Measurements from ENCODE around the gene CDC27.
"Not testable (repeated sequence)": the region's sequence is repeated elsewhere in the genome, so short reads cannot be mapped to it uniquely, and the experiment has no call there.

Gene CDC27

GRCh38 chr17:47192554-47192953 is 3.5 kb upstream of the CDC27 start:
- no peak for DNase-seq

DNA sequence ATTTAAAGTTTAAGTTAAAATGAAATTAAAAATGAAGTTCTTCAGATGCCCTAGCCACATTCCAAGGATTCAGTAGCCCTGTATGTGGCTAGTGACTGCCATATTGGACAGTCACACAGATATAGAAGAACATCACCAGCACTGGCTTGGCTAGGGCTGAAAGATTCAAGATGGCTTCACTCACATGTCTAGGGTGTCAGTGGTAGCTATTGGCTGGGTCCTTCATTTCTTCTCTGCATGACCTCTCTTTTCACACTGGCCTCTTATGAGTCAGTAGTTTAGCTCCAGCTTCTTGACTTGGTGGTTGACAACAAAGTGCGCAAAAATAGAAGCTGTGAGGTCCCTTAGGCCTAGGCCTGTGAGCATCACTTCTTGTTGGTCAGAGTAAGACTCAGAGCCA is 1.7 kb upstream of the CDC27 start:
- no peak for DNase-seq

DNA sequence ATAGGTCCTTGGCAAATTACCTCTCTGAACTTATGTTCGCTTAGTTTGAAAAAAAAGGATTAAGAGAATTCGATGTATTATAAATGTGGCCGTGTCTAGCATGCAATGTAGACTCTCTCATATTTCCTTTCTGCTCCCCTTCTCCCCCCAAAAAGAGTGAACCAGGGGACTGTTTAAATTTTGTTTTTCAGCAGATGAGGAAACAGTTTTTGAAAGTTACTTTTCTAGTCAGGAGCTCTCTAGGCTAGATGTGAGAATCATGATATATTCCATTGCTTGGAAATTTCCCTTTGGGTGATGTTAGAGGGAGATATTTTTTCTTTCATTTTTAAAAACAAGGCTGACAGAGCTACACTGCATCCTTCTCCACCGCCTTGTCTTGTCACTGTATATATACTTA is 1.1 kb upstream of the CDC27 start:
- DNase-seq = no peak

DNA sequence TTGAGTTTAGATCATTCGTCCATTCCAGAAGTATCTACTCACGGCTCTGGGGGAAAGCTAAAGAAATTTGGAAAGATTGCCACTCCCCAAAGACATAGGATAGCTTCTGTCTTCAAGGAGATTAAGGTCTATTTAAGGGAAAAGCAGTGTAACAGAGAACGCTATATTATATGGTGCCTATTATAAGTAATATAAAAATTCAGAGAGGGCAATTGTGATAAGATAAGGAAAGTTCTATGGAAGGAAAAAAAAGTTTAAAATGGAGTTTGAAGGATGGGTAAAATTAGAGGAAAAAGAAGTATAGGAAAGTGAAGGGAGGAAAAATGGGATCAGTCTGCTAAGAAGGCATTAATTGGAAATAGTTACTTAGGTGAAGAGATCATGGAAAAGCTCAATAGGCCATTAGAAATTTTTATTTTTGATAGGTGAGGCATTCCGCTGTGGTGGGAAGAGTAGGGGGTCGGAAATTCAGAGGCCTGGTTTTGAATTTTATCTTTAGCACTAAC is 690 bp upstream of the CDC27 start:
- DNase-seq = no peak

- DNase-seq = no peak
Measured at GRCh38 chr17:47188271-47188875, 722 bp downstream of the CDC27 start.

- DNase-seq = no peak
Measured at GRCh38 chr17:47184681-47185080, 4.4 kb downstream of the CDC27 start.

DNA sequence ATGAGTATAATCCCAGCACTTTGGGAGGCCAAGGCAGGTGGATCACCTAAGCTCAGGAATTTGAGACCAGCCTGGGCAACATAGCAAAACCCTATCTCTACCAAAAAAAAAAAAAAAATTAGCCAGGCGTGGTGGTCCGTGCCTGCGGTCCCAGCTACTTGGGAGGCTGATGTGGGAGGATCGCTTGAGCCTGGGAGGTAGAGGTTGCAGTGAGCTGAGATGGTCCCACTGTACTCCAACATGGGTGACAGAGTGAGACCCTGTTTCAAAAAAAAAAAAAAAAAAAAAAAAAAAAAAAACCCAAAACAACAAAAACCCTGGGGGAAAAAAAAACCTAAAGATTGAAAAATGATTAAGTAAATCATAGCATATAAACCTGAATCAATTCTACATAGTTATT is 8.1 kb downstream of the CDC27 start:
- DNase-seq = not testable (repeated sequence)

GRCh38 chr17:47180337-47180736 is 8.8 kb downstream of the CDC27 start:
- DNase-seq = no peak

DNA sequence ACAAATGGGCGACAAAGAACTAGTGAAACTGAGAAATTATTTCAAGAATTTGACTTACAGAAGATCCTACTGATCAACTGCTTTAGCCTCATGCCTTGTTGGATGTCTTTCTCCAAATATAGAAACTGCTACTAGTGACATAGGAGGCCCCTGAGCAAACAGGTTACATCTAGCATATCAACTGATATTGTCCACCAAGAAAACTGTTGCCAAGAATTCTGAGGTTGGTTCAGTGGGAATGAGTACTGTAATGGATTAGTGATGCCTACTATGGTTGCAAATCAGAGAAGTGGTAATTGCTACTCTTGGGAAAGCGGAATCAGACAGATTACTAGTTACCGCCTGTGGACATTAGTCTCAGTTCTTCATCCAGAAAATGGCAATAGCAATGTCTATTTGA is 10.0 kb downstream of the CDC27 start:
- DNase-seq = no peak

DNA sequence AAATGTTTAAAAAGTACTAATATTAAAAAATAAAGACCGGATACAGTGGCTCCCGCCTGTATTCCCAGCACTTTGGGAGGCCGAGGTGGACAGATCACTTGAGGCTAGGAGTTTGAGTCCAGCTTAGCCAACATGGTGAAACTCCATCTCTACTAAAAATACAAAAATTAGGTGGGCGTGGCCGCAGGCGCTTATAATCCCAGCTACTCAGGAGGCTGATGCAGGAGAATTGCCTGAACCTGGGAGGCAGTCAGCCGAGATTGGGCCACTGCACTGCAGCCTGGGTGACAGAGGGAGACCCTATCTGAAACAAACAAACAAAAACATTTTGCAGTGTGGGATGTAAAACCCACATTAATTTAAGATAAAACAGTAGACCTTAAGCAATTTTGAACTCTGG is 11.8 kb downstream of the CDC27 start:
- DNase-seq = no peak

- DNase-seq = no peak
Measured at GRCh38 chr17:47176389-47176826, 12.7 kb downstream of the CDC27 start.

DNA sequence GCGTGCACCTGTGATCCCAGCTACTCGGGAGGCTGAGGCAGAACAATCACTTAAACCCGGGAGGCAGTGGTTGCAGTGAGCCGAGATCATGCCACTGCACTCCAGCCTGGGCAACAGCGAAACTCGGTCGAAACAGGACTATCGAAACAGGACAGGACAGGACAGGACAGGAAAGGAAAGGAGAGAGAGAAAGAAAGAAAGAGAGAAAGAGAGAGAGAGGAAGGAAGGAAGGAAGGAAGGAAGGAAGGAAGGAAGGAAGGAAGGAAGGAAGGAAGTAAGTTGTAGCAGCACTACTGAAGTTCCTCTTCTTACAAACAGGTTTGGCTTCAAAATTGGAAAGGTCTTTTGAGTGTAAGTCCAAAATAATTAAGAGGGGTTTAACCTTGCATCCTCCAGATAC is 14.3 kb downstream of the CDC27 start:
- DNase-seq = not testable (repeated sequence)

GRCh38 chr17:47172696-47173565 is 16.2 kb downstream of the CDC27 start:
- no peak for DNase-seq

- no peak for DNase-seq
Measured at GRCh38 chr17:47170710-47171109, 18.4 kb downstream of the CDC27 start.

DNA sequence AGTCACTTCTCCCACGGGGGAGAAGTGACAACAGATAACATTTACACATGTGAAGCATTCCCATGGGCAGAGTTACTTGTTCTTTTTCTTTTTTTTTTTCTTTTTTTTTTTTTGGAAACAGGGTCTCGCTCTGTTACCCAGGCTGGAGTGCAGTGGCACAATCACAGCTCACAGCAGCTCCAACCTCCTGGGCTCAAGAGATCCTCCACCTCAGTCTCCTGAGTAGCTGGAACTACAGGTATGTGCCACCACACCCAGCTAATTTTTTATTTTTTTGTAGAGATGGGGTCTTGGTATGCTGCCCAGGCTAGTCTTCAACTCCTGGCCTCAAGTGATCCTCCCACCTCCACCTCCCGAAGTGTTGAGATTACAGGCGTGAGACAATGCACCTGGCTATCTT is 20.2 kb downstream of the CDC27 start:
- DNase-seq = not testable (repeated sequence)

DNA sequence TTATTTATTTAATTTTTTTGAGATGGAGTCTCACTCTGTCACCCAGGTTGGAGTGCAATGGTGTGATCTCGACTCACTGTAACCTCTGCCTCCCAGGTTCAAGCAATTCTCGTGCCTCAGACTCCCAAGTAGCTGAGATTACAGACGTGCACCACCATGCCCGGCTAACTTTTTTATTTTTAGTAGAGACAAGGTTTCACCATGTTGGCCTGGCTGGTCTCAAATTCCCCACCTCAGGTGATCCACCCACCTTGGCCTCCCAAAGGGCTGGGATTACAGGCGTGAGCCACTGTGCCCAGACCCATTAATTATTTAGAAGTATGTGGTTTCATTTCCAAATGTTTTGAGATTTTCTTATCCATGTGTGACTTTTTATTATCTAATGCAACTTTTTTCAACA is 22.2 kb downstream of the CDC27 start:
- not testable (repeated sequence) for DNase-seq

- no peak for DNase-seq
Measured at GRCh38 chr17:47165137-47165536, 24.0 kb downstream of the CDC27 start.

DNA sequence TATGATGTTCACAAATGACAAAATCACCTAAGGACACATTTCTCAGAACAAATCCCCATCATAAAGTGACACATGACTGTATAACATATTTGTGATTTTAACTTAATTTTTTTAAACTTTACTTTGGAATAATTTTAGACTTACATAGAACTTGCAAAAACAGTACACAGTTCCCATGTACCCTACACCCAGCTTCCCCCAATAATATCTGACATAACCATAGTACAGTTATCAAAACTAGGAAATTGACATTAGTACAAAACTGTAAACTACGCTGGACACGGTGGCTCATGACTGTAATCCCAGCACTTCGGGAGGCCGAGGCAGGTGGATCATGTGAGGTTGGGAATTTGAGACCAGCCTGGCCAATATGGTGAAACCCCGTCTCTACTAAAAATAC is 24.8 kb downstream of the CDC27 start:
- no peak for DNase-seq

DNA sequence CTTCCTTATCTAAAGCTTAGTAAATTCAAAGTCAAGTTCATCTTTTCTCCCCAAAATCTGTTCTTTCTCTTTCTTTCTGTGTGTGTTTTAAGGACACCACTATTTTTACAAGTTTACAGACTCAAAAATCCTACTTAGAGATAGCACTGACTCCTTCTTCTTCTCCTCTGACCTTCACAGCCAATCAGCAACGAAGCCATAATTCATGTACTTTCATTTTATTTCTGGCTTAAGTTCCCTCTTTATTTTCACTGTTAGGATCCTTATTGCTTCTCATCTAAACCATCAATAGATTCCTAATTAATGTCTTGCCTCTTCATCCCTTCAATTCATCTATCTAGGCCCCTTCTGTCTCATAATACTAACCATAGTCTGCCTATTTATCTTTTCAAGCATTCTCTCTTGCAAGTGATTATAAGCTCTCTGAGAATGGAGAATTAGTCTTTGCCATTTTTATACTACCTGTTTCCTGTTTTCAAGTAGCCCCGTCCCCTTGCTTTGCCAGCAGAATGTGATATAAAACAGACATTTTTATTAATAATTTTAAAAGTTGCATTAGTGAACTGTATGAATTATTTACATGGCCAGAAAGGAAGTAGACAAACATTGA is 27.0 kb downstream of the CDC27 start:
- no peak for DNase-seq

GRCh38 chr17:47159315-47159714 is 29.8 kb downstream of the CDC27 start:
- DNase-seq = no peak

GRCh38 chr17:47145351-47145750 is 43.7 kb downstream of the CDC27 start:
- no peak for DNase-seq

DNA sequence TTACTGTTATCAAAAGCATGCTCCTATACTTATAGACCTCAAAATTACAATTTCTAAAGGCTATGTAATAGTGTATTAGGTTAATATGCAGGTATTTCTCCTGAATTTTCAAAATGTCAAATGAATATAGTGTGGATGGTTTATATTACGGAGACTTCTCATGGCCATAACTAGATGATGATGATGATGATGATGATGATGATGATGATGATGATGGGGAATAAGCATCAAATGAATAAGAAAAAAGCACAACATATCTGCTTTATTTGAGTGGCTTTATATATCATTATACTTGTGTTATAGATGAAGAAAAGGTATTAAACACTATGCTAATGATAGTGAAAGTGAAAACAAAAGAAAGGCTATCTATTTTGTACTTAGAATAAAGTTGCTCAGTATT is 53.9 kb downstream of the CDC27 start:
- DNase-seq = no peak

- DNase-seq = not testable (repeated sequence)
Measured at GRCh38 chr17:47134354-47134753, 54.7 kb downstream of the CDC27 start.

GRCh38 chr17:47131761-47132160 is 57.3 kb downstream of the CDC27 start:
- DNase-seq = no peak

Measured in activated CD4-positive, alpha-beta T cell treated with anti-CD3 and anti-CD28 coated beads for 1 hour (primary cell).